Uterus (tissue), 2 donors: ENCODE results near the gene AKAP4.
A peak's percentile ranks its signal among the peaks of the same experiment; 100 is the strongest.

Experiments used
- CTCF ChIP-seq, 4 experiments: fragments of 200-600 bp in 2 of 4; fragments of 450-650 bp in 2 of 4; sonication (generic) in 2 of 4; IDR thresholded peaks; one replicate each; pipeline ENCODE4 v1.5.1; 2016 to 2019; ENCODE audit warnings: antibody characterized with exemption in 4 of 4, mild to moderate bottlenecking in 2 of 4, moderate library complexity in 1 of 4
- POLR2A ChIP-seq, 2 donors: fragments of 450-650 bp; IDR thresholded peaks; one replicate each; pipeline ENCODE4 v1.6.1; 2016; ENCODE audit warnings: antibody characterized with exemption in 2 of 2, mild to moderate bottlenecking in 1 of 2, moderate library complexity in 1 of 2

GRCh38 chrX:50204364-50204899, 3.6 kb upstream of the AKAP4 start, which contains the start of gene CCNB3:
- TF ChIP-seq POLR2A (IDR thresholded peaks at IDR 0.05) (no peak), CTCF (IDR thresholded peaks at IDR 0.05) (peak; percentile 37 to 66 (median 53))
